HG02852 (cell line): ENCODE measurements around the gene CERCAM.
A peak's percentile ranks its signal among the peaks of the same experiment; 100 is the strongest.

ENCODE experiments used
- ATAC-seq: cut with Tn5 transposase; IDR thresholded peaks from one replicate; pipeline ENCODE4 v1.9.1; 2021; ENCODE audit warnings: mild to moderate bottlenecking, moderate library complexity; ENCODE audit not compliant: unreplicated experiment

Gene CERCAM

GRCh38 chr9:128420651-128421481 lies at the start of gene CERCAM:
Gene CERCAM, plus strand, starts transcription at chr9:128420857. Its CDS starts 21 bp downstream, at chr9:128420878.
- peak; percentile 56 for ATAC-seq

DNA sequence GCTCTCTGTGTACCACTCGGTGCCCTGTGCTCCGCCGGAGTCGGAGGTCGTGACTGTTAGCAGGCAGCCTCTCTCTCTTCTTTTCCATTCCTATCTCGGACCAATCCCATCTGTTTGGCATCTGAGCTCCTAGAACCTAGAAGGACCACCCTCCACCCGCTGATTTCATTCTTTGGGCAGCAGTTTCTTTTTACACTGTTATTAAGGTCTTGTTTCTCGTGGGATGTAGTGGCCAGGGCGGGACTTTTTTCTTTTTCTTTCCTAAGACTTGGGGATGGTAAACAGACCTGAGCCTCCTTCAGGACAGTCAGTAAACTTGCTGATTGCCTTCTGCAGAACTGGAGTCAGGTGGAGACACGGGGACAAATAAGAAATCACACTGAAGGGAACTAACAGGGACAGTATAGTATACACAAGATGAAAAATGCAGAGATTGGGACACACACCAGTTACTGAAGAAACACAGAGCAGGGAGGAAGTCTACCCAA lies 49.0 kb upstream of the CERCAM start:
- ATAC-seq, result no peak

DNA sequence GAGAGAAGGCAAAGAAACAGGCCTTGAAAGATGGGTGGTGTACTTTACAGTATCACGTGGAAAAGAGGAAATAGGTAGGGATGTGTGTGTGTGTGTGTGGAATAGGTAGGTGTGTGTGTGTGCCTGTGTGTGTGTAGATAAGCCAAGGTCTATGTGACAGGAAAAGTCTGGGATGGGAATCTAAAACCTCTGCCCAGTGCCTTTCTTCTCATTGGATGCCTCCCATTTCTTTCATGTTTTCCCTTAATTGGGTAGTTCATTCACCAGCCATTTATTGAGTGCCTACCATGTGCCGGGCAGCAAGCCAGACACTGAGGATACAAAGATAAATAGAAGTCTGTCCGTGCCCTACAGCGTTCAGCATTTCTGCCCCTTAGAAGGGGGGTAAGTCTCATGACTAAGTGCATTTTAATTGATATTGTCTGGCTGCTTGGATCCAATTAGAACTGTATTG lies 48.4 kb upstream of the CERCAM start:
- ATAC-seq, result no peak

DNA sequence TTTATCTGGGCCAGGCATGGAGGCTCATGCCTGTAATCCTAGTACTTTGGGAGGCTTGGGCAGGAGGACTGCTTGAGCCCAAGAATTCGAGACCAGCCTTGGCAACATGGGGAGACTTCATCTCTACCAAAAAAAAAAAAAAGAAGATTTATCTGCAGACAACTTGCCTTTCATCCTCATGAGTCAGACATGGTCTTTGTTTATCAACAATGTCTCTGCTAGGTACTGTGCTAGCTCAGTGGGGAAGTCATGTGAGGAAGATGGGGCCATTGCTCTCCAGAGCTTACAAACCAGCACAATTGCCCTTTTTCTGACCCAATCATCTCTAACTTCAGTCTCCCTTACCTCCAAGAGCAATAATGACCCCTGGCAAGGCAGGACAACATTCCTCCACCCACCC lies 47.9 kb upstream of the CERCAM start:
- no peak for ATAC-seq

GRCh38 chr9:128374221-128374675 lies 46.4 kb upstream of the CERCAM start:
- ATAC-seq, result no peak

GRCh38 chr9:128375865-128376264 lies 44.8 kb upstream of the CERCAM start:
- ATAC-seq, result no peak

- no peak for ATAC-seq
Measured at GRCh38 chr9:128382261-128382660, 38.4 kb upstream of the CERCAM start.

DNA sequence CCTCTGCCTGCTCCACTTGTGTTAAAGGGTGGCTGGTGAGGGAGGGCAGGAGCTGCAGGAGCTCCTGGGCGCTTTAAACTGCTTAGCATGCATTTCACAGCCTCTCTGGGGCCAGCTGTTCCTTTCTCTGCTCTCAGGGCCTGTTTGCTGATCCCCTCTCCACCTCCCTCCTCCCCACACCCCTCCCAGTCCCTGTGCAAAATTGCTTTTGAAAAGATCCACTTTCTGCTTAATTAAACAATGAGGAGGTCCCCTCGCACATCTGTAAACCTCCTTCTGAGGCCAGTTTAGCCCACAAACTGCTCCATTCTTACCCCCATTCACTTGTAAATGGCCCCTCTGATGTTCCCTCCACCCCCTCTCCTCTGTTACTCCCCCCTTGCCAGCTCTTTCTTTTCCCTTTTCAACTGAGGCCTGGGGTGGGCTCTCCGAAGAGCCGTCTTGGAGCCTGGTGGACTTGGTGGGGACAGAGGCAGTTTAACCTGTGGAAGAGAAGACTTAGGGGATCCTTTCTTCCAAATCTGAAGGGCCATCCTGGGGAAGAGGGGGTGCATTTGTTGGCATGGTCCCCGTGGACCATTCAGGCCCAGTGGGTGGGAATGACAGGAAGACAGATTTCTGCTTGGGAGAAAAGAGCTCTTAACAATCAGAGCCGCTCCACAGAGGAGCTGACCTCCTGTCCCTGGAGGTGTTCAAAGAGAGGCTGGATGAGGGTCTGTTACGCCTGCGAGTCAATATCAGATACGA lies 37.5 kb upstream of the CERCAM start:
- no peak for ATAC-seq

GRCh38 chr9:128383791-128384190 lies 36.9 kb upstream of the CERCAM start:
- no peak for ATAC-seq

GRCh38 chr9:128384801-128385495 lies 35.7 kb upstream of the CERCAM start:
- no peak for ATAC-seq

- no peak for ATAC-seq
Measured at GRCh38 chr9:128385496-128386460, 34.9 kb upstream of the CERCAM start.

DNA sequence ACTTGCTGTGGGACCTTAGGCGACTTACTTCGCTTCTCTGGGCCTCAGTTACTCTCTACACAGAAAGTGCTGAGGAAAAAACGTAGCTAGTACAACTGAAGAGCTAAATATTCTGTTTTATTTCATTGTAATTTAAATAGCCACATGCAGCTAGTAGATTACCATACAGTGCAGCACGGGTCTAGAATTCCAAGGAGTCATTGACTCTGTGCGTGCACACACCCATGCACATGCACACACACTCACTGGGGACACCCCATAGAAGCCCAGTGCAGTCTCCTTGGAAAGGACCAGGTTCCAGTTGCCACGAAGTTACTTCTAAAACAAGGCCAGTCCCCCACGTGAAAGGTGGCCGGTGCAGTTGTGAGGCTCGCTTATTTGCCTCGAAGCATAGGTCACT lies 32.5 kb upstream of the CERCAM start:
- no peak for ATAC-seq

- ATAC-seq, result no peak
Measured at GRCh38 chr9:128389395-128390149, 31.1 kb upstream of the CERCAM start.

DNA sequence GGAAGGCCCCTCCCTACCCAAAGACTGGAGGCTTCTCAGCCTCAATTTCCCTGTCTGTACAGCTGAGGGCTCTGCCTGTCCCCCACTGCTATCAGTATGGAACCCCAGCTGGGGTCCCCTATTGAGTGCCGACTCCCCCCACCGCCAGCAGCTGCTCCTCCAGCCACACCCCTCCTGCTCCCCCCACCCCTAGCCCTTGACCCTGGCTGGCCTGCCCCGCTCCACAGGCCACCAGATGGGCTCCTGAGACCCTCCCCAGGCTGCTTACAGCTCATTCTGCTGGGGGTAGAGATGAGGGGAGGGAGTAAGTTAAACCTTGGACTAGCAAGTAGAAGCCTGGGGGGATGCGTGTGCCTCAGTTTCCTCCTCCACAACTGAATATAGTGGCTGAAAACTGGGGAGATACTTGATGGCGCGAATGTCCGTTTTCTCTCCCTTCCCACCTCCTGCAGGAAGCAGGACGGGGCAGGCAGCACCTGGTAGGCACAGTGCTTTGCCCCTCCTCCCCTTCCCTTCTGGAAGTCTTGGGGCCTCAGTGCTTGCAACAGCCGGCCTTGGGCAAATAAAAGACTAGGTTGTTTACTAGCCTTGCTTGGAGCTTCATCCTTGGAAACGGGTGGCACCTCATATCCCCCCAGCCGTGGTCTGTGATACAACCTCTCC lies 30.4 kb upstream of the CERCAM start:
- ATAC-seq, result no peak

- ATAC-seq, result no peak
Measured at GRCh38 chr9:128390813-128391711, 29.6 kb upstream of the CERCAM start.

DNA sequence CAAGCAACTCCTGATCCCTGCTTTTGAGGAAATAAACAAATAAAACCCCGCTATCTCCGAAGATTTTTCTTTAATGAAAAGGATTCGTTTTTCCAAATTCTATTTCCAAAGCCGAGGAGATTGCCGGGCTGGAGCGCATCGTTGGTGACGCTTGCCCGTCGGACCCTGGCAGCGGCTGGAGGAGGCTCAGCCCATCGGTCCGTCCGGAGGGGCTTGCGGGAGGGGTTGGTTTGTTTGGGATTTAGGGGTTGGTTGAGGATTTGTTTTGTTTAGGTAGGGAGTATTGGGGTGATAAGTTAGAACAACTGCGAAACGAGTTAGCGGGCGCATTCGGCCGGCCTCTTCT lies 28.7 kb upstream of the CERCAM start:
- no peak for ATAC-seq

DNA sequence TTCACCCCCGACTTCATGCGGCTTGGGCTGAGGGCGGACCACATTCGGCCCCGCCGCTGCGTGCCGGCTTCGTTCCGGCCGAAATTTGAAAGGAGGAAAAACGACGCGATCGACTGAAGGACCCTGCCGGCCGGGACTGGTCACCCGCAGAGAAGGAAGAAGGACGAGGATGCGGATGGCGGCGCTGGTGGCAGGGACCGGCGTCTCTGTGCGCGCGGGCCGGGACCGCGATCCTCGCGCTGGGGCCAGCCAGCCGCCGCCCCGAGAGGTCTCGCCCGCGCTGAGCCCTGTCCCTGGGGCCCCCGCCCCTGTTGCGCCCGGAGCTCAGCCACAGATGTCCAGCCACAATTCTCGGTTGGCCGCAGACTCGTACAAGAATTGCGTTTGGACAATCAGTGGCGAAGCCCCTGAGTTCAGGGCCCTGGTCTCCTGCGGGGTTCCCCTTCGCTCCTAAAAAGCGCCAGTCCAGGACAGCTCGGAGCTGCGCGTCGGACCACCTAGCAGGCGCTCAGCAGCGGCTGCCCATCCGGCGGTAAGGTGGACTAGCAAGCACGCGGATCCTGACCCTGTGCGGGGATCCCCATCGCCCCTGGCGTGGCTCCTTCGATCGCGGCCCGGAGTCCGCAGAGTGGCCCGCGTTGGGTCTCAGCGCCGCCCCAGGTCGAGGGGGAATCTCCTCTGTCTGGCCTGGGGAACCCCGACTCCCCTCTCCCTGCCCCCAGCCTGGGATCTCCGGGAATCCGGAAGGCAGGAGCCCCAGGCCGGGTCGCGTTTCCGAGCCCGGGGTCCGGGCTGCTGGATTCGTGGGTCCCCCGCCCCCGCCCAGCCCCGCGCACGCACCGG lies 28.1 kb upstream of the CERCAM start:
- no peak for ATAC-seq
